Brain microvascular endothelial cell (primary cell): ENCODE data around the gene GRID1.

Experiments used
- DNase-seq: peaks from one replicate; pipeline ENCODE4 v3.0.0-alpha.2; 2020
- H3K27ac ChIP-seq: fragments of 250-450 bp; sonication (Bioruptor Pico); 2 replicates; pipeline ENCODE4 v1.5.1; 2020; ENCODE audit warnings: mild to moderate bottlenecking, moderate library complexity
- H3K27me3 ChIP-seq: fragments of 250-450 bp; sonication (Bioruptor Pico); replicated peaks from 2 replicates; pipeline ENCODE4 v1.5.1; 2020; ENCODE audit warnings: mild to moderate bottlenecking
- H3K36me3 ChIP-seq: fragments of 250-450 bp; sonication (Bioruptor Pico); replicated peaks from 2 replicates; pipeline ENCODE4 v1.5.1; 2020; ENCODE audit warnings: mild to moderate bottlenecking
- H3K4me3 ChIP-seq: 2 replicates; pipeline ENCODE4 v1.5.1; 2011; ENCODE audit warnings: low read depth, mild to moderate bottlenecking, control low read depth, low read length, moderate library complexity
- in situ Hi-C: cut with HindIII; loops from 2 replicates; pipeline ENCODE4 v1.10.0; 2017; ENCODE audit warnings: low sequenced_read_pairs, low pct_ligation_motif_present
- TF ChIP-seq, protein P1 (sequence below): IDR thresholded peaks from 2 replicates; pipeline ENCODE4 v1.5.1; 2011; ENCODE audit warnings: low read depth, mild to moderate bottlenecking, moderate library complexity, low read length, control low read depth, inconsistent platforms; ENCODE audit errors: missing control alignments

The GRID1 gene

DNA sequence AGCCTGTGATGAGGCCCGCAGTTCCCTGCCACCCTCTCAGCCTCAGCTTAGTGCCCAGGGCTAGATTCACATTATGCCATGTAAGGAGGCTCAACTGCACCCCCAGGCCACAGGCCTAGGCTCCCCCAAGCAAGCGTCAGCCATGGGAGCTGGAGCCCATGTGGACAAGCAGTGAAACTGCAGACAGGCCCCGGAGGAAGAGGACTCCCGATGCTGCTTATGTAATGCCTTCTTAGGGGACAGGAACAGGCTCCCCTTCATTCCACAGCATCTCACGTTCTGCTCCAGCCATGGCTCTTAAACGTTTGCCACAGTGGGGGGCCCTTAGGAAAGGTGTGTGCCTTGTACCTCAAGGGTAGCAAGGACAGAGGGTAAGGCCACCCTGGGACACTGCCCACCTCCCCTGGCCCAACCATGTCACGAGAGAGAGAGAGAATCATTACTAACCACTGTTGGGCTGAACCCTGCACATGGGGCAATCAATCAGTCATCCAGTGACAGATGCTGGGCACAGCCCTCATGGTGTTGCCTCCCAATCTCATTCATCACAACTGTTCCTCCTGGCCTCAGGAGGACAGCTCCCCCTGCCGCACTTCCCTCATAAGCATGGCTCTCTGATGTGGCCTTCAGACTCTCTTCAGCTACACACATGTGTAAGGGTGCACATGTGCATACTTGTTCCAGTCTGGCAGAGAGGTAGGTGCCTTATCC, 263.0 kb downstream of the GRID1 start:
- H3K36me3 ChIP-seq: no peaks in the 10 kb centered on the region
- H3K27ac ChIP-seq: no peak overlapping the region
- no peaks in the 10 kb centered on the region for H3K27me3 ChIP-seq
- TF ChIP-seq, protein P1, sequence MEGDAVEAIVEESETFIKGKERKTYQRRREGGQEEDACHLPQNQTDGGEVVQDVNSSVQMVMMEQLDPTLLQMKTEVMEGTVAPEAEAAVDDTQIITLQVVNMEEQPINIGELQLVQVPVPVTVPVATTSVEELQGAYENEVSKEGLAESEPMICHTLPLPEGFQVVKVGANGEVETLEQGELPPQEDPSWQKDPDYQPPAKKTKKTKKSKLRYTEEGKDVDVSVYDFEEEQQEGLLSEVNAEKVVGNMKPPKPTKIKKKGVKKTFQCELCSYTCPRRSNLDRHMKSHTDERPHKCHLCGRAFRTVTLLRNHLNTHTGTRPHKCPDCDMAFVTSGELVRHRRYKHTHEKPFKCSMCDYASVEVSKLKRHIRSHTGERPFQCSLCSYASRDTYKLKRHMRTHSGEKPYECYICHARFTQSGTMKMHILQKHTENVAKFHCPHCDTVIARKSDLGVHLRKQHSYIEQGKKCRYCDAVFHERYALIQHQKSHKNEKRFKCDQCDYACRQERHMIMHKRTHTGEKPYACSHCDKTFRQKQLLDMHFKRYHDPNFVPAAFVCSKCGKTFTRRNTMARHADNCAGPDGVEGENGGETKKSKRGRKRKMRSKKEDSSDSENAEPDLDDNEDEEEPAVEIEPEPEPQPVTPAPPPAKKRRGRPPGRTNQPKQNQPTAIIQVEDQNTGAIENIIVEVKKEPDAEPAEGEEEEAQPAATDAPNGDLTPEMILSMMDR: no peak
- no peak overlapping the region for H3K4me3 ChIP-seq
- DNase-seq: no peak
- in situ Hi-C loops: no loop called here

DNA sequence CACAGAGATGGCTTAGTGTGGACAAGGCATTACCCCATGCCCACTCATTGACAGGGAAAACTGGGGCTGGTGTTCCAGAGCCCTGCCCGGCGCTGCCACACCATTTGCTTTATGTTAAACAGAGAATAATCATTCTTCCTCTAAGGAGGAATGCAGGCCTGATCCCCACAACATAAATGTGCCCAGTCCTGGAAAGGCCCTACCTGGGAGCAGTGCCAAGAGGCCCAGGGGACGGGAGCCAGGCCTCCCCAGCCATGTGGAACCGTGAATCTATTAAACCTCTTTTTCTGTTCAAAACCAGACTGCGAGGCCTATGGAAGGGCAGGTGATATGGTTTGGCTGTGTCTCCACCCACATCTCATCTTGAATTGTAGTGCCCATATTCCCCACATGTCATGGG, 264.1 kb downstream of the GRID1 start:
- H3K27me3 ChIP-seq: no peaks in the 10 kb centered on the region

DNA sequence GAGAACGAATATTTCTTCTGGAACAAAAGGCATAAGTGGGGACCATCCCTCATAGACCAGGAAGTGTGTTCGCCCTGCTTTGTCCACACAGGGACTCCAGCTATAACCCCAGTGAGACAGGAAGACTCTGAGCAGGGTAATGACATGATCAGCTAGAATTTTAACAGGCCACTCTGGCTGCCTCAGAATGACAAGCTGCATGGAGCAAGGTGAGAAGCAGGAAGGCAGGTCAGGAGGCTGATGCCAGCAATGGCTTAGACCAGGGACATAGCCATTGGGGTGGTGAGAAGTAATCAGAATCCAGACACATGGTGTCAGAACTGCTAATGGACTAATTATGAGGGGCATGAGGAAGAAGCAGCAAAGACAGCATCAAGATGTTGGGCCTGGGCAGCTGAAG, 264.6 kb downstream of the GRID1 start:
- TF ChIP-seq, protein P1: no peak
- in situ Hi-C loops: no loop called here
- H3K4me3 ChIP-seq: no peak overlapping the region
- no peak for DNase-seq
- no peaks in the 10 kb centered on the region for H3K27me3 ChIP-seq
- no peak overlapping the region for H3K27ac ChIP-seq
- H3K36me3 ChIP-seq: no peaks in the 10 kb centered on the region

More for the DNA sequence above, 264.1 kb downstream of the GRID1 start:
- H3K36me3 ChIP-seq: no peaks in the 10 kb centered on the region
- TF ChIP-seq, protein P1: no peak
- no peak overlapping the region for H3K4me3 ChIP-seq
- no peak overlapping the region for H3K27ac ChIP-seq
- no peak for DNase-seq
- in situ Hi-C loops: no loop called here

DNA sequence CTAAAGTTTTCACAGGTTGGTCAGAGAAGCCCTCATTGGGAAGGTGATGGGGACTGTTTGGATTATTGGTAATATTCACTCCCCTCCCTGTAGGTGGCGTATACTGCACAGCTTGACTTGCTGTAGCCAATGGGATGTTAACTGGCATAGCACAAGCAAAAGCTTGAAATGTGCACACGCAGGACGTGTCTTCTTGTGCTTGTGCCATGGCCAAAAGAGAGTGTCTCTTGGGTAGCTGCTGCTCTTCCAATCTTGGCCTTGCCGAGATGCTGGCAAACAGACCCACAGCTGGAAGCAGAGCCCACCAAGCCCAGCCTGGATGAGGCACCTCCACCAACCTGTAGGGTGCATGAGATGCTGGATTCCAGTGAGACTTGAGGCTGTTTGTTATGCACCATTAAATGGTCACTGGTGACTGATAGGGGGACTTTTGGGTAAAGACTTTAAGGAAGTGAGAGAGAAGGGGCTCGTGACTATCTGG, 266.0 kb downstream of the GRID1 start:
- H3K36me3 ChIP-seq: no peaks in the 10 kb centered on the region
- no peak overlapping the region for H3K4me3 ChIP-seq
- H3K27me3 ChIP-seq: no peaks in the 10 kb centered on the region
- no peak overlapping the region for H3K27ac ChIP-seq
- TF ChIP-seq, protein P1: peak; percentile 17
- DNase-seq: no peak
- in situ Hi-C loops: no loop called here

DNA sequence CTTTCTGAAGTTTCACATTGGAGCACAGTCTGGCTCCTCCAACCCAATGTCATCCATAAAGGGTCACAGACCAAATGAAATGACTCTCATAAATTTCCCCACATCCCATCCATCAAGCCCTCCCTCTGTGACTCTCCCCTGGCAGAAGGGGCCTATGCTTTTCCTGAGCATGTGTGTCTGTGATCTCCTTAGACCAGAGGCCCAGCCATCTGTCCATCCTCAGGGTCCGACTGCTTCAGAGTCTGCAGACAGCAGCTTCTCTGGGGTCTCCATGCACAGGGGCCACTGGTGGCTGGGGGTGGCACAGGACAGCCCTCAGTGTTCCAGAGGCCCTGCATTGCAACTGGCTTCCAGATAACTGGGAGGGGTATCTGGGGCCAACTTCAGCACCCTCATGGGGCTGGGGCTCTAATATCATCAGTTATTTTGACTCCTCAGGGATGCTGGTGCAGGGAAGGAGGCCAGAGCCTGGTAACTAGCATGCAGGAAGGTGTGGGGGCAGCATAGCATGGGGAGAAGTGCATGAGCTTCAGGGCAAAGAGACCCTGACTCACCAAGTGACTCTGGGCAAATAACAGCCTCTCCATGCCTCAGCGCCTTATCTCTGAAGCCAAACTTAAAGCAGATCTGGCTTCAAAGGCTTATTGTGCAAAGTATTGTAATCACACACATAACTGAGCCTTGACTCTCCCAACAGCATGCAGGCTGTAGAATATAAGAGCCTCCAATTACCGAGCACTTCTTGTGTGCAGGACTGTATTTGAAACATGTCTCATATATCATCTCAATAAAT, 266.9 kb downstream of the GRID1 start:
- no peaks in the 10 kb centered on the region for H3K36me3 ChIP-seq
- no peak overlapping the region for H3K4me3 ChIP-seq
- DNase-seq: no peak
- TF ChIP-seq, protein P1: no peak
- no peaks in the 10 kb centered on the region for H3K27me3 ChIP-seq
- H3K27ac ChIP-seq: no peak overlapping the region
- in situ Hi-C loops: no loop called here
